ENCODE measurements around the gene PCSK9. TPM values are rescaled to one million over a fixed set of nuclear protein-coding genes. Genes with fewer than 3 reads are reported as not detected.

PCSK9 gene
- total RNA-seq, 2 experiments from 2014 or later = 0.07 TPM; not detected in 1

- H3K4me1 Mint-ChIP-seq = no peaks in the 10 kb centered on the region
- H3K36me3 Mint-ChIP-seq = no peaks in the 10 kb centered on the region
- ATAC-seq = no peak
- CTCF ChIA-PET = no interaction called here
- DNase-seq = no peak
- H3K4me3 Mint-ChIP-seq = no peak overlapping the region
- H3K9me3 Mint-ChIP-seq (ENCODE audit: low read depth) = no peaks in the 10 kb centered on the region
- H3K27me3 Mint-ChIP-seq = peaks cover 4% of the 10 kb centered on the region
- H3K27ac Mint-ChIP-seq = no peak overlapping the region
Observed at GRCh38 chr1:55050283-55050682, 10.9 kb downstream of the PCSK9 start.

GRCh38 chr1:55051169-55051568 is 11.8 kb downstream of the PCSK9 start:
- no peaks in the 10 kb centered on the region for H3K9me3 Mint-ChIP-seq (ENCODE audit: low read depth)
- ATAC-seq (no peak), DNase-seq (no peak)
- no peak overlapping the region for H3K27ac Mint-ChIP-seq
- H3K36me3 Mint-ChIP-seq = no peaks in the 10 kb centered on the region
- no peak overlapping the region for H3K4me3 Mint-ChIP-seq
- CTCF ChIA-PET = no interaction called here
- H3K27me3 Mint-ChIP-seq = peaks cover 2% of the 10 kb centered on the region
- H3K4me1 Mint-ChIP-seq = no peaks in the 10 kb centered on the region

- Mint-ChIP-seq H3K36me3 (no peaks in the 10 kb centered on the region), H3K27ac (no peak overlapping the region), H3K27me3 (peaks cover 2% of the 10 kb centered on the region), H3K4me1 (no peaks in the 10 kb centered on the region), H3K9me3 (ENCODE audit: low read depth) (no peaks in the 10 kb centered on the region), H3K4me3 (no peak overlapping the region)
- no peak for DNase-seq
- ATAC-seq = no peak
- CTCF ChIA-PET = no interaction called here
Observed at GRCh38 chr1:55051621-55052020, 12.3 kb downstream of the PCSK9 start.

GRCh38 chr1:55052221-55053142 is 13.1 kb downstream of the PCSK9 start:
- CTCF ChIA-PET = no interaction called here
- Mint-ChIP-seq H3K4me3 (no peak overlapping the region), H3K27me3 (no peaks in the 10 kb centered on the region), H3K27ac (no peak overlapping the region), H3K36me3 (no peaks in the 10 kb centered on the region), H3K4me1 (no peaks in the 10 kb centered on the region), H3K9me3 (ENCODE audit: low read depth) (no peaks in the 10 kb centered on the region)
- no peak for DNase-seq
- no peak for ATAC-seq

GRCh38 chr1:55053265-55053954 is 14.1 kb downstream of the PCSK9 start:
- ATAC-seq (no peak), DNase-seq (no peak)
- no peaks in the 10 kb centered on the region for H3K9me3 Mint-ChIP-seq (ENCODE audit: low read depth)
- H3K4me1 Mint-ChIP-seq = no peaks in the 10 kb centered on the region
- CTCF ChIA-PET = no interaction called here
- no peaks in the 10 kb centered on the region for H3K36me3 Mint-ChIP-seq
- H3K4me3 Mint-ChIP-seq = no peak overlapping the region
- no peak overlapping the region for H3K27ac Mint-ChIP-seq
- no peaks in the 10 kb centered on the region for H3K27me3 Mint-ChIP-seq

- Mint-ChIP-seq H3K4me1 (no peaks in the 10 kb centered on the region), H3K36me3 (no peaks in the 10 kb centered on the region), H3K4me3 (no peak overlapping the region), H3K9me3 (ENCODE audit: low read depth) (no peaks in the 10 kb centered on the region), H3K27me3 (no peaks in the 10 kb centered on the region), H3K27ac (no peak overlapping the region)
- CTCF ChIA-PET = no interaction called here
- ATAC-seq (no peak), DNase-seq (no peak)
Observed at GRCh38 chr1:55054396-55054795, 15.0 kb downstream of the PCSK9 start.

- H3K36me3 Mint-ChIP-seq = no peaks in the 10 kb centered on the region
Observed at GRCh38 chr1:55055084-55055882, 15.9 kb downstream of the PCSK9 start.

GRCh38 chr1:55055951-55056631 is 16.7 kb downstream of the PCSK9 start:
- DNase-seq (no peak), ATAC-seq (no peak)
- H3K9me3 Mint-ChIP-seq (ENCODE audit: low read depth) = no peaks in the 10 kb centered on the region
- no peak overlapping the region for H3K27ac Mint-ChIP-seq
- no peak overlapping the region for H3K4me3 Mint-ChIP-seq
- no peaks in the 10 kb centered on the region for H3K36me3 Mint-ChIP-seq
- H3K4me1 Mint-ChIP-seq = peaks cover 10% of the 10 kb centered on the region
- CTCF ChIA-PET = no interaction called here
- no peaks in the 10 kb centered on the region for H3K27me3 Mint-ChIP-seq

More at GRCh38 chr1:55055084-55055882, 15.9 kb downstream of the PCSK9 start:
- H3K9me3 Mint-ChIP-seq (ENCODE audit: low read depth) = no peaks in the 10 kb centered on the region
- H3K4me3 Mint-ChIP-seq = no peak overlapping the region
- ATAC-seq = no peak
- DNase-seq = no peak
- no peaks in the 10 kb centered on the region for H3K27me3 Mint-ChIP-seq
- no peak overlapping the region for H3K27ac Mint-ChIP-seq
- H3K4me1 Mint-ChIP-seq = peaks cover 3% of the 10 kb centered on the region
- CTCF ChIA-PET = no interaction called here

- no peaks in the 10 kb centered on the region for H3K27me3 Mint-ChIP-seq
- CTCF ChIA-PET = no interaction called here
- peaks cover 10% of the 10 kb centered on the region for H3K4me1 Mint-ChIP-seq
- no peaks in the 10 kb centered on the region for H3K36me3 Mint-ChIP-seq
- ATAC-seq (no peak), DNase-seq (no peak)
- no peaks in the 10 kb centered on the region for H3K9me3 Mint-ChIP-seq (ENCODE audit: low read depth)
- no peak overlapping the region for H3K27ac Mint-ChIP-seq
- no peak overlapping the region for H3K4me3 Mint-ChIP-seq
Observed at GRCh38 chr1:55056632-55056992, 17.3 kb downstream of the PCSK9 start.

GRCh38 chr1:55057270-55057955 is 18.1 kb downstream of the PCSK9 start:
- ATAC-seq (no peak), DNase-seq (no peak)
- no peak overlapping the region for H3K4me3 Mint-ChIP-seq
- H3K27me3 Mint-ChIP-seq = no peaks in the 10 kb centered on the region
- no peak overlapping the region for H3K27ac Mint-ChIP-seq
- H3K36me3 Mint-ChIP-seq = no peaks in the 10 kb centered on the region
- CTCF ChIA-PET = no interaction called here
- peaks cover 10% of the 10 kb centered on the region for H3K4me1 Mint-ChIP-seq
- H3K9me3 Mint-ChIP-seq (ENCODE audit: low read depth) = no peaks in the 10 kb centered on the region

- DNase-seq (no peak), ATAC-seq (no peak)
- Mint-ChIP-seq H3K27ac (no peak overlapping the region), H3K4me1 (peaks cover 10% of the 10 kb centered on the region), H3K36me3 (no peaks in the 10 kb centered on the region), H3K27me3 (no peaks in the 10 kb centered on the region), H3K4me3 (no peak overlapping the region), H3K9me3 (ENCODE audit: low read depth) (no peaks in the 10 kb centered on the region)
- CTCF ChIA-PET = no interaction called here
Observed at GRCh38 chr1:55057956-55058298, 18.6 kb downstream of the PCSK9 start.

GRCh38 chr1:55059302-55060132 is 20.2 kb downstream of the PCSK9 start:
- peaks cover 10% of the 10 kb centered on the region for H3K4me1 Mint-ChIP-seq
- DNase-seq (no peak), ATAC-seq (no peak)
- H3K4me3 Mint-ChIP-seq = no peak overlapping the region
- H3K9me3 Mint-ChIP-seq (ENCODE audit: low read depth) = no peaks in the 10 kb centered on the region
- CTCF ChIA-PET = interaction anchor here (0.9 to 1.2 kb wide), 4 partner anchors 10 to 281 kb away, joined by 3 to 4 read pairs (median 4); no protein-coding TSS in a partner anchor
- H3K36me3 Mint-ChIP-seq = no peaks in the 10 kb centered on the region
- no peaks in the 10 kb centered on the region for H3K27me3 Mint-ChIP-seq
- no peak overlapping the region for H3K27ac Mint-ChIP-seq

Measured in activated CD8-positive, alpha-beta memory T cell treated with anti-CD3 and anti-CD28 coated beads, Interleukin-2, amount 10 ng/mL, durations not matched to agents 7 days and 5 days (primary cell).